Prostate gland (tissue), 2 donors: ENCODE data around the gene PTPRD.

Source experiments
- CTCF ChIP-seq, 4 experiments: fragments of 200-600 bp in 2 of 4; fragments of 450-650 bp in 2 of 4; sonication (generic) in 2 of 4; IDR thresholded peaks; 1 replicate in 3 of 4; 2 replicates in 1 of 4; pipeline ENCODE4 v1.5.1; 2016 to 2019; ENCODE audit warnings: antibody characterized with exemption in 4 of 4, mild to moderate bottlenecking in 2 of 4, moderate library complexity in 2 of 4
- POLR2A ChIP-seq: fragments of 450-650 bp; IDR thresholded peaks from one replicate; pipeline ENCODE4 v1.6.1; 2016; ENCODE audit warnings: antibody characterized with exemption, mild to moderate bottlenecking

GRCh38 chr9:9229269-9229668 is 1383.5 kb downstream of the PTPRD start:
- TF ChIP-seq POLR2A (no peak), CTCF (IDR thresholded peaks at IDR 0.05) (no peak)
